Glutamatergic neuron (in vitro differentiated cells): Measurements from ENCODE around the gene CNOT11. TPM values are rescaled to one million over a fixed set of nuclear protein-coding genes. Genes with fewer than 3 reads are reported as not detected.

Experiments used
- DNase-seq: peaks from one replicate; pipeline ENCODE4 v3.0.0; 2022
- H3K27ac Mint-ChIP-seq: one replicate; pipeline ENCODE4 v1.8.0; 2020; ENCODE audit warnings: mild to moderate bottlenecking, mixed read lengths, inconsistent platforms; ENCODE audit not compliant: unreplicated experiment
- H3K27me3 Mint-ChIP-seq: one replicate; pipeline ENCODE4 v1.8.0; 2020; ENCODE audit warnings: mild to moderate bottlenecking, moderate library complexity, mixed read lengths, inconsistent platforms; ENCODE audit not compliant: unreplicated experiment
- H3K36me3 Mint-ChIP-seq: one replicate; pipeline ENCODE4 v1.8.0; 2020; ENCODE audit warnings: mild to moderate bottlenecking, mixed read lengths, inconsistent platforms; ENCODE audit not compliant: unreplicated experiment
- H3K4me1 Mint-ChIP-seq: one replicate; pipeline ENCODE4 v1.8.0; 2020; ENCODE audit warnings: mild to moderate bottlenecking, low read depth, mixed read lengths, inconsistent platforms; ENCODE audit not compliant: unreplicated experiment
- H3K4me3 Mint-ChIP-seq: one replicate; pipeline ENCODE4 v1.8.0; 2020; ENCODE audit warnings: mild to moderate bottlenecking, mixed read lengths, inconsistent platforms; ENCODE audit not compliant: unreplicated experiment
- H3K9me3 Mint-ChIP-seq: one replicate; pipeline ENCODE4 v1.8.0; 2020; ENCODE audit warnings: mild to moderate bottlenecking, moderate library complexity, mixed read lengths, inconsistent platforms; ENCODE audit not compliant: unreplicated experiment
- CTCF ChIP-seq: fragments of 200-600 bp; sonication (generic); IDR thresholded peaks from one replicate; pipeline ENCODE4 v1.5.0; 2021; ENCODE audit not compliant: partially characterized antibody, unreplicated experiment
- total RNA-seq: library from RNA; stranded (reverse); fragmentation: NEBNext Ultra II Directional; extraction: Animal tissue kit (Norgen Biotek cat#: 25700); gene quantifications from one replicate; pipeline ENCODE4 v1.2.1, GENCODE V29; 2021; ENCODE audit not compliant: unreplicated experiment

Gene CNOT11
- total RNA-seq, 1 donor from 2014 or later = 35.6 TPM

- H3K9me3 Mint-ChIP-seq = no peaks in the 10 kb centered on the region
- peaks cover 3% of the 10 kb centered on the region for H3K4me1 Mint-ChIP-seq
- no peak for TF ChIP-seq CTCF
- H3K27me3 Mint-ChIP-seq = peaks cover 2% of the 10 kb centered on the region
- H3K36me3 Mint-ChIP-seq = no peaks in the 10 kb centered on the region
- no peak overlapping the region for H3K4me3 Mint-ChIP-seq
- H3K27ac Mint-ChIP-seq = no peak overlapping the region
- DNase-seq = no peak
Measured at GRCh38 chr2:101291973-101292372, 39.3 kb downstream of the CNOT11 start.

- DNase-seq = no peak
- no peak overlapping the region for H3K4me3 Mint-ChIP-seq
- no peaks in the 10 kb centered on the region for H3K9me3 Mint-ChIP-seq
- H3K36me3 Mint-ChIP-seq = no peaks in the 10 kb centered on the region
- peaks cover 2% of the 10 kb centered on the region for H3K27me3 Mint-ChIP-seq
- no peak for TF ChIP-seq CTCF
- no peak overlapping the region for H3K27ac Mint-ChIP-seq
- peaks cover 3% of the 10 kb centered on the region for H3K4me1 Mint-ChIP-seq
Measured at GRCh38 chr2:101293544-101293943, 40.9 kb downstream of the CNOT11 start.

DNA sequence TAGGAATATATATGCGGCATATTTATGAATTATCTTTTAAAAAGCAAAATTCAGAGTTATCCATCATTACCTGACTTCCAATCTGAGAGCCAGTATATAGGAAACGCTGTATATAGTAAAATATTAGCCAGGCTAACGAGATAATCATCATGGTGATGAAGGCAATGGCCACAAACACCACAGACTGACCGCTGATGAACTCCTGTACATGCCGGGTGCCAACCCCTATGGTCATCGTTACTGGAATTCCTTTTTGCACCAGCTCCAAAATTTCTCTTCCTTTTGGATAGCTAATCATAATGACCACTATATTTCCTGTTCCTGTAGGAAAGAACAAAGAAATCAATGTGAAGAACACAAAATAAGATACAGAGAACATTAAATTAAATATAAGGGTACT, 42.2 kb downstream of the CNOT11 start:
- Mint-ChIP-seq H3K27ac (no peak overlapping the region), H3K36me3 (no peaks in the 10 kb centered on the region), H3K4me3 (no peak overlapping the region), H3K4me1 (peaks cover 3% of the 10 kb centered on the region), H3K9me3 (no peaks in the 10 kb centered on the region), H3K27me3 (peaks cover 4% of the 10 kb centered on the region)
- DNase-seq = no peak
- TF ChIP-seq CTCF = no peak

DNA sequence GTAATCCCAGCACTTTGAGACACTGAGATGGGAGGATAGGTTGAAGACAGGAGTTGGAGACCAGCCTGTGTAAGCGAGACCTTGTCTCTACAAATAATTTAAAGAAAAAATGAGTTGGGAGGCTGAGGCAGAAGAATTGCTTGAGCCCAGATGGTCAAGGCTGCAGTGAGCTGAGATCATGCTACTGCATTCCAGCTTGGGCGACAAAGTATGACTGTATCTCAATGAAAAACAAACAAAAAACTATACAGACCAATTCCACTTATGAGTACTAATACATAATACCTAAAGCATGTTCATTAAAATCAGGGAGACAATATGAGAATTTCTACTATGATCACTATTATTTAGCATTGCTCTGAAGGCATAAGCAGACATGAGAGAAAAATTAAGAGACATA, 43.2 kb downstream of the CNOT11 start:
- no peak overlapping the region for H3K27ac Mint-ChIP-seq

GRCh38 chr2:101296371-101296770, 43.7 kb downstream of the CNOT11 start:
- no peak for TF ChIP-seq CTCF
- H3K27me3 Mint-ChIP-seq = peaks cover 2% of the 10 kb centered on the region
- peaks cover 6% of the 10 kb centered on the region for H3K4me1 Mint-ChIP-seq
- no peak overlapping the region for H3K27ac Mint-ChIP-seq
- H3K9me3 Mint-ChIP-seq = no peaks in the 10 kb centered on the region
- no peak overlapping the region for H3K4me3 Mint-ChIP-seq
- DNase-seq = no peak
- H3K36me3 Mint-ChIP-seq = no peaks in the 10 kb centered on the region

More for the DNA sequence above, 43.2 kb downstream of the CNOT11 start:
- peaks cover 2% of the 10 kb centered on the region for H3K27me3 Mint-ChIP-seq
- TF ChIP-seq CTCF = no peak
- H3K9me3 Mint-ChIP-seq = no peaks in the 10 kb centered on the region
- peaks cover 6% of the 10 kb centered on the region for H3K4me1 Mint-ChIP-seq
- no peak overlapping the region for H3K4me3 Mint-ChIP-seq
- no peaks in the 10 kb centered on the region for H3K36me3 Mint-ChIP-seq
- DNase-seq = no peak
